SIG-M5 (cell line): ENCODE measurements around the gene DPYSL5.

Source experiments
- DNase-seq: peaks from one replicate; lab custom pipeline; 2025; lab: John Stamatoyannopoulos, UW

DPYSL5 gene

GRCh38 chr2:26993768-26994167 is 145.8 kb downstream of the DPYSL5 start:
- no peak for DNase-seq

GRCh38 chr2:26994983-26995382 is 147.1 kb downstream of the DPYSL5 start:
- no peak for DNase-seq

- DNase-seq = no peak
Measured at GRCh38 chr2:26997394-26997793, 149.5 kb downstream of the DPYSL5 start.

GRCh38 chr2:26998323-26998722 is 150.4 kb downstream of the DPYSL5 start:
- no peak for DNase-seq
